LNCaP clone FGC (cell line): ENCODE measurements around the gene BTN2A1.
"Not testable (repeated sequence)": the region's sequence is repeated elsewhere in the genome, so short reads cannot be mapped to it uniquely, and the experiment has no call there.

Source experiments
- DNase-seq: peaks from one replicate; pipeline ENCODE4 v3.0.0-alpha.2; 2011; ENCODE audit warnings: low read depth
- H3K4me3 ChIP-seq: 2 replicates; pipeline ENCODE4 v1.5.1; 2011; ENCODE audit warnings: mild to moderate bottlenecking, low read depth, low read length, control low read depth
- TF ChIP-seq, protein P1 (sequence below): IDR thresholded peaks from 2 replicates; pipeline ENCODE4 v1.5.1; 2012; ENCODE audit warnings: mild to moderate bottlenecking; ENCODE audit not compliant: control insufficient read depth, insufficient read depth; ENCODE audit errors: extremely low read depth

BTN2A1 gene

DNA sequence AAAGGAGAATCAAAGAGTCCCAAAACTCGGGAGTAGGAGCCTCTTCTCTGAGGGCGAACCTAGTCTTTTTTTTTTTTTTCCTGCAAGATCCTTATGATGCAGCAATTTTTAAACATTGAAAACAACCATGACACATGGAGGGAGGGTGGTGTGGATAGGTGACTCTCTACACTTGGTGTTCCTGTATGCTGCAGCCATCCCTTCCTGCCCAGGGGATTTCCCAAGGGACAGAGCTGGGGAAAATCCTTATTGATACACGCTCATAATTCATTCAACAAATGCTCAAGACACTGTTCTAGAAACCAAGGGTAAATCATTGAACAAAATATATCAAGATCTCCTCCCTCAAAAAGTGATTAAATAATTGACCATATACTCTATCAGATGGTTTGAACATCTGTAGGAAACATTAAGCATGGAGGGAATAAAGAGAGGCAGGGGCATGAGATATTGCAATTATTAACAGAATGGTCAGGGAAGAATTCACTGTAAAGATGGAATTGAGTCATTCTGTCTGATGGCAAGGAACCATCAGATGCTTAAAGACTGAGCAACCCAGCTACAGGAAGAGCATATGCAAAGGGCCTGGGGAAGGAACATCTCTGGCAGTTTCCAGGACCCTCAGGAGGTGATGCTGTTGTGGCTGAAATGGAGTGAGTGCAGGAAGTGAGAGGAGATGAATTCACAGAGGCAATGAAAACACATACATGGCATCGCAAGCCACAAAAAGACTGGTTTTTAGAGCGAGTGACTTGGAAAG is 30.9 kb upstream of the BTN2A1 start:
- no peak for DNase-seq
- no peak overlapping the region for H3K4me3 ChIP-seq
- TF ChIP-seq, protein P1, sequence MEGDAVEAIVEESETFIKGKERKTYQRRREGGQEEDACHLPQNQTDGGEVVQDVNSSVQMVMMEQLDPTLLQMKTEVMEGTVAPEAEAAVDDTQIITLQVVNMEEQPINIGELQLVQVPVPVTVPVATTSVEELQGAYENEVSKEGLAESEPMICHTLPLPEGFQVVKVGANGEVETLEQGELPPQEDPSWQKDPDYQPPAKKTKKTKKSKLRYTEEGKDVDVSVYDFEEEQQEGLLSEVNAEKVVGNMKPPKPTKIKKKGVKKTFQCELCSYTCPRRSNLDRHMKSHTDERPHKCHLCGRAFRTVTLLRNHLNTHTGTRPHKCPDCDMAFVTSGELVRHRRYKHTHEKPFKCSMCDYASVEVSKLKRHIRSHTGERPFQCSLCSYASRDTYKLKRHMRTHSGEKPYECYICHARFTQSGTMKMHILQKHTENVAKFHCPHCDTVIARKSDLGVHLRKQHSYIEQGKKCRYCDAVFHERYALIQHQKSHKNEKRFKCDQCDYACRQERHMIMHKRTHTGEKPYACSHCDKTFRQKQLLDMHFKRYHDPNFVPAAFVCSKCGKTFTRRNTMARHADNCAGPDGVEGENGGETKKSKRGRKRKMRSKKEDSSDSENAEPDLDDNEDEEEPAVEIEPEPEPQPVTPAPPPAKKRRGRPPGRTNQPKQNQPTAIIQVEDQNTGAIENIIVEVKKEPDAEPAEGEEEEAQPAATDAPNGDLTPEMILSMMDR, result no peak

DNA sequence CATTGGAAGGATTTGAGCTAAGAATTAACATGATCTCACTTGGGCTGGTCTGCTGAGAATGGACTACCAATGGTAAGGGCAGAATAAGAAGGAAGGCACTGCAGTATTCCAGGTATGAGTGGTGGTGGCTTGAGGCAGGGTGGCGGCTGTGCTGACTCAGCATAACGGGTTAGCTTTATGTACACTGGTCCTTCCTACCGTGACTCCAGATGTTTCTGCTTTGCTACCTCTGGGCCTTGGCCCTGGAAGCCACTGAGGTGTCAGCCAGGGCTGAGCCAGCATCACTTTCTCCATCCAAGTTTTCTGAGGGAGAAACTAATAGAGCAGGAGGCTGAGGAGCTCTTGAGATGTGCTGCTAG is 30.3 kb upstream of the BTN2A1 start:
- TF ChIP-seq, protein P1, result no peak
- no peak overlapping the region for H3K4me3 ChIP-seq
- DNase-seq, result no peak

DNA sequence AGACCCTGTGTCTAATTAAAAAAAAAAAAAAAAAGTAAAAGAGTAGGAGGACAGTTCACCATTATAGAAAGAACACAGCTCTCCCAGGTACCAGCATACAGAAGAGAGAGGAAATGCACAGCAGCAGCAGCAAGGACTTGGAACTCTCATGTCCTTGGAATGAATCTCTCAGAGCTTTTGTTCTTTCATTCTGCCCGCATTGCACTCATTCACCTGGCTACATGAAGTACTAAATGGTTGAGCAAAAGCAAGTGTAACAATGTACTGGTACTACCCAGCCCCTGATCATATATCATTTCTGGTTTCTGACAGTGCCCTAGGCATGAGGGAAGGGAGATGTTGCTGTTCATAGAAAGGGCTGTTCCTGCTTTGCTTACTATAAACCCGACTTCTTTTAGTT is 29.5 kb upstream of the BTN2A1 start:
- no peak for DNase-seq
- TF ChIP-seq, protein P1, result no peak
- no peak overlapping the region for H3K4me3 ChIP-seq

DNA sequence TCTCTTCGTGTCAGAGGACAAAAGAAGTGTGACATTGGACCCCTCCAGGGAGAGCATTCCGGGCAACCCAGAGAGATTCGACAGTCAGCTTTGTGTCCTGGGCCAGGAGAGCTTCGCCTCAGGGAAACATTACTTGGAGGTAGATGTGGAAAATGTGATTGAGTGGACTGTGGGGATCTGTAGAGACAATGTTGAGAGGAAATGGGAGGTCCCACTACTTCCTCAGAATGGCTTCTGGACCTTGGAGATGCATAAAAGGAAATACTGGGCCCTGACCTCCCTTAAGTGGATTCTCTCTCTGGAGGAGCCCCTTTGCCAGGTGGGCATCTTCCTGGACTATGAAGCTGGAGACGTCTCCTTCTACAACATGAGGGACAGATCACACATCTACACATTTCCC is 27.0 kb upstream of the BTN2A1 start:
- TF ChIP-seq, protein P1, result no peak
- no peak overlapping the region for H3K4me3 ChIP-seq
- DNase-seq, result no peak

DNA sequence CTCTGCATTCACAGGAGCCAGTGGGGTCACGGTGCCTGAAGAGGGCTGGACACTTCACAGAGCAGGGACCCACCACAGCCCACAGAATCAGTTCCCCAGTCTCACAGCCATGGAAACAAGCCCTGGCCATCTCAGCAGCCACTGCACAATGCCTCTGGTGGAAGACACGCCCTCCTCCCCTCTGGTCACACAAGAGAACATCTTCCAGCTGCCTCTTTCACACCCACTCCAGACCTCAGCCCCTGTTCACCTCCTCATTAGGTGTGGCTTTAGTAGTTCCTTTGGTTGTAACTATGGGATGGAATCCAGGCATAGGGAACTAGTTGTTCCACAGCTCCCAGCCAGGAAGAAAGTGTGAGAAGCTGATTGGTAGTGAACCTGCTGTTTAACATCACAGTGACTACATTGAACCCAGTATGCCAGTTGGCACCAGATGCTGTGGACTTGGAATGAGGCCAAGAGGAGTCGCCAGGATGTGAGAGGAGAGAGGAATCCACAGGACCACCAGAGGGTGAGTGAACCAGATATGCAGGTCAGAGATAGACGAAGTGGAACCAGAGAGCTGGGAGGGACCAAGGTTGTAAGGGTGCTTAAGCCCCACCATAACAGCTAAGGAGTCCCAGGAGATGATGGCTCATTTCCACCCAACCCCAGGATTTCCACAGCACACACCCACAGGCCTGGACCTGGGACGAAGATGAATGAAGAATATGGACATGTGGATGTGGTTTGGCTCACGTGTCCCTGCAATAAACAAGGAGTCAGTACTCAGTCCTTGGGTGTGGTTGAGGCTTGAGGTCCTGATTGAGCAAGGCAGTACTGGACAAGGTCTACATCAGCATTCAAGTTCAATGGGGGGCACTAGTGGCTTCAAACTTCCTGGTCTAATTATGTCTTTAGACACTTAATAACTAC is 26.2 kb upstream of the BTN2A1 start:
- DNase-seq, result peak; percentile 3
- H3K4me3 ChIP-seq, result no peak overlapping the region
- TF ChIP-seq, protein P1, result no peak

DNA sequence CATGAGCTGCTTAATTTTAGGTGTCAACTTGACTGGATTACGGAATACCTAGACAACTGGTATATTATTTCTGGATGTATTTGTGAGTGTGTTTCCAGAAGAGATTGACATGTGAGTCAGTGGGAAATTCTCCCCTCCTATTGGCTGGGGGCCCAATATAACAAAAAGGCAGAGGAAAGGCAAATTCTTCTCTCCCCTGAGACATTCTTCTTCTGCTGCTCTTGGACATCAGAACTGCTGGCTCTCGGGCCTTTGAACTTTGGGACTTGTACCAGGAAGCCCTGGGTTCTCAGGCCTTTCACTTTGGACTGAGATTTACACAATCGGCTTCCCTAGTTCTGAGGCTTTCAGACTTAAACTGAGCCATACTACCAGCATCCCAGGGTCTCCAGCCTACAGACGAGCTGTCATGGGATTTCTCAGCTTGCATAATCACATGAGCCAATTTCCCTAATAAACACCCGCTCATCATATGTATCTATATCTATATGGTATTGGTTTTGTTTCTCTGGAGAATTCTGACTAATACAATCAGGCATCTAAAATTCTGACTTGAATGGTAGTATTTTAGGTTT is 25.0 kb upstream of the BTN2A1 start:
- no peak for DNase-seq
- TF ChIP-seq, protein P1, result no peak
- no peak overlapping the region for H3K4me3 ChIP-seq

DNA sequence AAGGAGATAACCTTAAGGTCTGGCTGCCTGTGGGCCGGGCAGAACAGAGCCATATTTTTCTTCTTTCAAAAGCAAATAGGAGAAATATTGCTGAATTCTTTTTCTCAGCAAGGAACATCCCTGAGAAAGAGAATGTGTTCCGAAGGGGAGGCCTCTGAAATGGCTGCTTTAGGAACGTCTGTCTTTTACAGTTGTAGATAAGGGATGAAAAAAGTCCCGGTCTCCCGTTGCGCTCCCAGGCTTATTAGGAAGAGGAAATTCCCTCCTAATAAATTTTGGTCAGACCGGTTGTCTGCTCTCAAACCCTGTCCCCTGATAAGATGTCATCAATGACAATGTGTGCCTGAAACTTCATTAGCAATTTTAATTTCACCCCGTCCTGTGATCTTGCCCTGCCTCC is 24.1 kb upstream of the BTN2A1 start:
- not testable (repeated sequence) for DNase-seq, H3K4me3 ChIP-seq
